ENCODE results near the gene KIF1A. TPM values are rescaled to one million over a fixed set of nuclear protein-coding genes. Genes with fewer than 3 reads are reported as not detected.

The KIF1A gene
- total RNA-seq, 1 experiment from 2014 or later = not detected

DNA sequence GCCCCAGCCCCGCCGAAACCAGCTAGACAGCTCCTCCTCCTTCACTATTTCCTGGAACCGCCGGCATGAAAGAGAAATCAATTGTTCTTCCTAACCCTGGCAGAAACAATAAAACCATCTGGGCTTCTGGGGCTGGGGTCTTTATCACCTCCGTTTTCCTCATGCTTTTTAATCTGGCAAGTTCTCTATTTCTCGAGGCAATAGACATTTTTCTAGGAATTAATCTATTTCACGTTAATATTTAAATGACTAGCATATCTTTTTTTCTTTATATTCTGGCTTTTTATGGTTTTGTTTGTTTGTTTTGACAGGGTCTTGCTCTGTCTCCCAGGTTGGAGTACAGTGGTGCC is 1.4 kb upstream of the KIF1A start:
- Histone ChIP-seq H2AFZ (no peak overlapping the region), H3K4me2 (no peak overlapping the region), H3K27ac (no peak overlapping the region), H3K4me3 (no peak overlapping the region), H3K9me2 (ENCODE audit: insufficient read depth) (no peaks in the 10 kb centered on the region), H3K36me3 (ENCODE audit: low read depth) (no peaks in the 10 kb centered on the region), H3K4me1 (replicated peaks; ENCODE audit: insufficient read depth) (no peaks in the 10 kb centered on the region), H3K27me3 (ENCODE audit: insufficient read depth, low read depth) (peaks cover 82% of the 10 kb centered on the region), H3K9me3 (ENCODE audit: insufficient read depth, low read depth) (peaks cover 7% of the 10 kb centered on the region; the same call in 1 of the 2 replicates), H3K79me2 (ENCODE audit: low read depth) (no peaks in the 10 kb centered on the region), H3F3A (ENCODE audit: insufficient read depth, low read depth) (no peaks in the 10 kb centered on the region), H4K20me1 (ENCODE audit: insufficient read depth) (no peaks in the 10 kb centered on the region; the same call in none of the 2 replicates)
- TF ChIP-seq EZH2 (IDR thresholded peaks at IDR 0.05; ENCODE audit: low read depth) = no peak
- TF ChIP-seq, protein P1, sequence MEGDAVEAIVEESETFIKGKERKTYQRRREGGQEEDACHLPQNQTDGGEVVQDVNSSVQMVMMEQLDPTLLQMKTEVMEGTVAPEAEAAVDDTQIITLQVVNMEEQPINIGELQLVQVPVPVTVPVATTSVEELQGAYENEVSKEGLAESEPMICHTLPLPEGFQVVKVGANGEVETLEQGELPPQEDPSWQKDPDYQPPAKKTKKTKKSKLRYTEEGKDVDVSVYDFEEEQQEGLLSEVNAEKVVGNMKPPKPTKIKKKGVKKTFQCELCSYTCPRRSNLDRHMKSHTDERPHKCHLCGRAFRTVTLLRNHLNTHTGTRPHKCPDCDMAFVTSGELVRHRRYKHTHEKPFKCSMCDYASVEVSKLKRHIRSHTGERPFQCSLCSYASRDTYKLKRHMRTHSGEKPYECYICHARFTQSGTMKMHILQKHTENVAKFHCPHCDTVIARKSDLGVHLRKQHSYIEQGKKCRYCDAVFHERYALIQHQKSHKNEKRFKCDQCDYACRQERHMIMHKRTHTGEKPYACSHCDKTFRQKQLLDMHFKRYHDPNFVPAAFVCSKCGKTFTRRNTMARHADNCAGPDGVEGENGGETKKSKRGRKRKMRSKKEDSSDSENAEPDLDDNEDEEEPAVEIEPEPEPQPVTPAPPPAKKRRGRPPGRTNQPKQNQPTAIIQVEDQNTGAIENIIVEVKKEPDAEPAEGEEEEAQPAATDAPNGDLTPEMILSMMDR (conservative IDR thresholded peaks at IDR 0.05) = no peak
- CTCF ChIA-PET = no interaction called here
- BruUV-seq (replicated peaks) = no TSS peak
- POLR2A ChIA-PET (ENCODE audit: unreplicated experiment) = interaction anchor here (0.6 kb wide), 1 partner anchor 60 kb away, joined by 5 read pairs; no protein-coding TSS in a partner anchor
- intact Hi-C loops (cut with micrococcal nuclease; ENCODE audit: unreplicated experiment) = no loop called here
- no peak for DNase-seq

DNA sequence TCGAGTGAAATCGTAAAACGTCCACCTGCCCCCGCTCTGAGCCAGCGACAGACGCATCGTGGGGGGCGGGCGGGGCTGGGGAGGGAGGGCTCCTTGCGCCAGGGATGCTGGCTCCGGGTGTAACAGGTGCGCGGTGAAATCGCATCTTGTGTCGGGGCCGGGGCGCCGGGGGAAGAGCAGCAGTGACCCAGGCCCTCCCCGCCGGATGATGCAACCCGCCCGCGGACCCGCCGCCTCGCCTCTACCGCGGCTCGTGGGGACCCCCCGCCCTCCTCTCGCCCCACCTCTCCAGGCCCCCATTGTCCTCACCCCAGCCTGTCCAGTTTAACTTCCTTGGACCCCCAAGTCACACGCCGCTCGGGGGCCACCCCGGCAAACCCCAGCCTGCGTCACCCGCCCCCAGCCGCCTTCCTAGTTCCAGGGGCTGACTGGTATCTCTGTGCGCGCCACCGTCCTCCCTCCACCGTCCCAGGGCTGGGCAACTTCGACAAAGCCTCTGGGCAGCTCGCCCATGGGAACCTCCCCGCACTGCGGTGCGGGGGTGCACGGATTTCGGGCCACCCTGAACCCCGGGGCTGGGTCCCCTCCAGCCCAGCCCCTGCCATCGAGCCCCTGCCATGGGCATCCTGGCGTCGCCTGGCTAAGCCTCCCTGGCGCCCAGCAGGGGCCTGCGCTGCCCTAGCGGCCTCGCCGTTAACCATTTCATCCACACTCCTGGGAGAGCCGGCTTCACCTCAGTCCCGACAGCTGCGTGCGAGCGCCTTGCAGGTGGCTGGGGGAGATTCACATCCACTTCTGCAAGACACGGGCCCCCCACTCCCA is 799 bp upstream of the KIF1A start:
- CTCF ChIA-PET = no interaction called here

GRCh38 chr2:240819126-240819857 is 727 bp downstream of the KIF1A start:
- no peaks in the 10 kb centered on the region for H3K4me1 ChIP-seq (replicated peaks; ENCODE audit: insufficient read depth)
- DNase-seq = no peak
- BruUV-seq (replicated peaks) = no TSS peak
- no peak overlapping the region for H3K4me2 ChIP-seq
- ChIA-PET CTCF (no interaction called here), POLR2A (ENCODE audit: unreplicated experiment) (no interaction called here)
- peak; percentile 74; the same call in 1 of the 2 replicates for TF ChIP-seq EZH2 (IDR thresholded peaks at IDR 0.05; ENCODE audit: low read depth)
- TF ChIP-seq, protein P1 (conservative IDR thresholded peaks at IDR 0.05) = no peak
- peaks cover 80% of the 10 kb centered on the region for H3K27me3 ChIP-seq (ENCODE audit: insufficient read depth, low read depth)
- H2AFZ ChIP-seq = no peak overlapping the region
- H4K20me1 ChIP-seq (ENCODE audit: insufficient read depth) = no peaks in the 10 kb centered on the region; the same call in none of the 2 replicates
- H3K4me3 ChIP-seq = no peak overlapping the region
- H3K79me2 ChIP-seq (ENCODE audit: low read depth) = no peaks in the 10 kb centered on the region
- intact Hi-C loops (cut with micrococcal nuclease; ENCODE audit: unreplicated experiment) = no loop called here
- H3K36me3 ChIP-seq (ENCODE audit: low read depth) = no peaks in the 10 kb centered on the region
- peaks cover 7% of the 10 kb centered on the region; the same call in 1 of the 2 replicates for H3K9me3 ChIP-seq (ENCODE audit: insufficient read depth, low read depth)
- H3K9me2 ChIP-seq (ENCODE audit: insufficient read depth) = no peaks in the 10 kb centered on the region
- no peak overlapping the region for H3K27ac ChIP-seq
- H3F3A ChIP-seq (ENCODE audit: insufficient read depth, low read depth) = no peaks in the 10 kb centered on the region

More for the DNA sequence above, 799 bp upstream of the KIF1A start:
- H3K4me1 ChIP-seq (replicated peaks; ENCODE audit: insufficient read depth) = no peaks in the 10 kb centered on the region
- no peaks in the 10 kb centered on the region for H3F3A ChIP-seq (ENCODE audit: insufficient read depth, low read depth)
- BruUV-seq (replicated peaks) = no TSS peak
- no peak for DNase-seq
- H3K9me3 ChIP-seq (ENCODE audit: insufficient read depth, low read depth) = peaks cover 7% of the 10 kb centered on the region; the same call in 1 of the 2 replicates
- intact Hi-C loops (cut with micrococcal nuclease; ENCODE audit: unreplicated experiment) = no loop called here
- H2AFZ ChIP-seq = no peak overlapping the region
- no peak overlapping the region for H3K4me2 ChIP-seq
- H3K4me3 ChIP-seq = no peak overlapping the region
- H3K36me3 ChIP-seq (ENCODE audit: low read depth) = no peaks in the 10 kb centered on the region
- peaks cover 81% of the 10 kb centered on the region for H3K27me3 ChIP-seq (ENCODE audit: insufficient read depth, low read depth)
- no peak for TF ChIP-seq EZH2 (IDR thresholded peaks at IDR 0.05; ENCODE audit: low read depth)
- TF ChIP-seq, protein P1 (conservative IDR thresholded peaks at IDR 0.05) = no peak
- H3K27ac ChIP-seq = no peak overlapping the region
- H3K79me2 ChIP-seq (ENCODE audit: low read depth) = no peaks in the 10 kb centered on the region
- H4K20me1 ChIP-seq (ENCODE audit: insufficient read depth) = no peaks in the 10 kb centered on the region; the same call in none of the 2 replicates
- POLR2A ChIA-PET (ENCODE audit: unreplicated experiment) = interaction anchor here (0.6 kb wide), 1 partner anchor 61 kb away, joined by 5 read pairs; no protein-coding TSS in a partner anchor
- no peaks in the 10 kb centered on the region for H3K9me2 ChIP-seq (ENCODE audit: insufficient read depth)
